Keratinocyte (primary cell): ENCODE results near the gene ATP6V0D1. TPM values are rescaled to one million over a fixed set of nuclear protein-coding genes. Genes with fewer than 3 reads are reported as not detected.

ENCODE experiments used
- DNase-seq: peaks from one replicate; pipeline ENCODE4 v3.0.0-alpha.2; 2011; ENCODE audit warnings: low read depth, missing footprints, low spot score
- FAIRE-seq: peaks from 2 replicates; lab custom pipeline; 2011; peaks lifted over from hg19 to GRCh38; lab: Jason Lieb, UNC
- H2AFZ ChIP-seq: 2 replicates; pipeline ENCODE4 v1.6.0; 2012; ENCODE audit warnings: low read length, control low read depth, inconsistent platforms; ENCODE audit not compliant: control insufficient read depth
- H3K27ac ChIP-seq: 2 replicates; pipeline ENCODE4 v1.5.1; 2011; ENCODE audit warnings: low read length; ENCODE audit not compliant: control insufficient read depth, insufficient read depth
- H3K27me3 ChIP-seq: 3 replicates; pipeline ENCODE4 v1.6.0; 2011; ENCODE audit warnings: low read length; ENCODE audit not compliant: control insufficient read depth, insufficient read depth; ENCODE audit errors: extremely low read depth
- H3K36me3 ChIP-seq, 2 experiments: 2 replicates in 1 of 2; 3 replicates in 1 of 2; pipeline ENCODE4 v1.5.1; 2011; ENCODE audit warnings: low read length in 2 of 2, mild to moderate bottlenecking in 1 of 2; ENCODE audit not compliant: control insufficient read depth in 2 of 2, insufficient read depth in 2 of 2; ENCODE audit errors: extremely low read depth in 1 of 2
- H3K4me1 ChIP-seq: 3 replicates; pipeline ENCODE4 v1.5.1; 2011; ENCODE audit warnings: low read length; ENCODE audit not compliant: control insufficient read depth, insufficient read depth; ENCODE audit errors: extremely low read depth
- H3K4me2 ChIP-seq: 3 replicates; pipeline ENCODE4 v1.6.0; 2011; ENCODE audit warnings: low read depth, low read length; ENCODE audit not compliant: control insufficient read depth, insufficient read depth; ENCODE audit errors: extremely low read depth
- H3K4me3 ChIP-seq, 3 experiments: fragments of 200-600 bp in 1 of 3; sonication (generic) in 1 of 3; 2 replicates in 2 of 3; 3 replicates in 1 of 3; pipeline ENCODE4 v1.5.1; 2011 to 2016; ENCODE audit warnings: low read length in 3 of 3, mild to moderate bottlenecking in 3 of 3, control low read depth in 2 of 3, inconsistent platforms in 1 of 3, low read depth in 1 of 3, mixed read lengths in 1 of 3, mixed run types in 1 of 3, moderate library complexity in 1 of 3; ENCODE audit not compliant: control insufficient read depth in 2 of 3, insufficient read depth in 2 of 3; ENCODE audit errors: extremely low read depth in 1 of 3
- H3K79me2 ChIP-seq: 2 replicates; pipeline ENCODE4 v1.6.0; 2012; ENCODE audit warnings: low read length; ENCODE audit not compliant: control insufficient read depth, insufficient read depth
- H3K9ac ChIP-seq: 3 replicates; pipeline ENCODE4 v1.6.0; 2011; ENCODE audit warnings: low read length; ENCODE audit not compliant: control insufficient read depth, insufficient read depth; ENCODE audit errors: extremely low read depth
- H3K9me1 ChIP-seq: 3 replicates; pipeline ENCODE4 v1.6.0; 2011; ENCODE audit warnings: low read length; ENCODE audit not compliant: control insufficient read depth, insufficient read depth; ENCODE audit errors: extremely low read depth
- H3K9me3 ChIP-seq: 2 replicates; pipeline ENCODE4 v1.5.1; 2012; ENCODE audit warnings: low read depth, low read length; ENCODE audit not compliant: control insufficient read depth
- H4K20me1 ChIP-seq: 3 replicates; pipeline ENCODE4 v1.6.0; 2011; ENCODE audit warnings: low read length; ENCODE audit not compliant: control insufficient read depth, insufficient read depth; ENCODE audit errors: extremely low read depth
- CTCF ChIP-seq, 3 experiments: IDR thresholded peaks in 1 of 3; conservative IDR thresholded peaks in 1 of 3; optimal IDR thresholded peaks in 1 of 3; 2 replicates in 2 of 3; 3 replicates in 1 of 3; pipeline versions ENCODE3 to v1.5.1; 2011; ENCODE audit warnings: low read length in 3 of 3, mild to moderate bottlenecking in 3 of 3, moderate library complexity in 2 of 3, control low read depth in 1 of 3, inconsistent platforms in 1 of 3; ENCODE audit not compliant: insufficient read depth in 2 of 3; ENCODE audit errors: extremely low read depth in 1 of 3
- EZH2 ChIP-seq: IDR thresholded peaks from one replicate; pipeline ENCODE4 v1.6.1; 2012; ENCODE audit warnings: inconsistent platforms, mild to moderate bottlenecking, low read length, moderate library complexity
- dilution Hi-C: fragments of 300-500 bp; cut with MboI; formaldehyde crosslinking; loops from one replicate; pipeline ENCODE4 v1.7.0; 2020; ENCODE audit warnings: low sequenced_read_pairs; ENCODE audit not compliant: extremely low pct_ligation_motif_present
- polyA plus RNA-seq, 5 experiments: library from polyadenylated mRNA; depleted of rRNA in 3 of 5; stranded (reverse) in 3 of 5; stranded (forward) in 1 of 5; unstranded in 1 of 5; fragments of >200 nt; gene quantifications; 1 replicate in 1 of 5; 2 replicates in 3 of 5; 3 replicates in 1 of 5; pipeline versions ENCODE4 v1.2.1 to v1.2.3, GENCODE V29; 2011 to 2012; ENCODE audit warnings: missing spikeins in 2 of 5, low read depth in 1 of 5, low replicate concordance in 1 of 5

The ATP6V0D1 gene
- polyA plus RNA-seq, 1 donor (not counting 4 experiments of a cell fraction or from before 2014, with no cell fraction given), result 97.1 TPM

- Histone ChIP-seq H3K27ac (no peak overlapping the region), H3K79me2 (no peaks in the 10 kb centered on the region), H2AFZ (no peak overlapping the region), H4K20me1 (peaks cover 3% of the 10 kb centered on the region), H3K9me1 (no peaks in the 10 kb centered on the region), H3K4me2 (no peak overlapping the region), H3K4me3 (no peak overlapping the region), H3K36me3 (peaks cover 11 to 25% of the 10 kb centered on the region in 2 experiments), H3K4me1 (no peaks in the 10 kb centered on the region), H3K9ac (no peak overlapping the region), H3K27me3 (no peaks in the 10 kb centered on the region), H3K9me3 (no peaks in the 10 kb centered on the region)
- FAIRE-seq (no peak), DNase-seq (no peak)
- no peak for TF ChIP-seq CTCF (optimal IDR thresholded peaks at IDR 0.05 in 1 of 3, IDR thresholded peaks at IDR 0.05 in 1 of 3, conservative IDR thresholded peaks at IDR 0.05 in 1 of 3; ENCODE audit: extremely low read depth in 1 of 3, insufficient read depth in 2 of 3, low read length in 3 of 3)
- TF ChIP-seq EZH2, result no peak
- dilution Hi-C loops, result no loop called here
These were observed 42.7 kb downstream of the ATP6V0D1 start for GRCh38 chr16:67438098-67438791.

DNA sequence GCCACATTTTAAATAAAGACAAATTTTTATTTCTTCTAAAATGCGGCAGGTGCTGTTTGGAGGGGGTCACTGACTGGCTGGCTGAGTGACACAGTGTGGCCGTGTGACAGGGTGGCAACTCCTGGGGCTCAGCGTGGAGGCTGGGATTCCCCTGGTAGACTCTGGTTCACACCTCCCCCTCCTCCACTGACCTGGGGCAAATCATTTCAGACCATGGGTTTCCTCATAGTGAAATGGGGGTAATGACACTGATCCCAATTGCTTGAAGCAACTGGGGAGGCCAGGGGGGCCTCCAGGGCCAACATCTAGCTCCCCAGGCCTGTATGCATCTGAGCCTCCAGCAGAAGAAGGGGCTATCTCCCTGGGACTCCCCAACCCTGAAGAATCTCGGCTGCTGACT is 43.4 kb downstream of the ATP6V0D1 start:
- no peaks in the 10 kb centered on the region for H3K4me1 ChIP-seq
- peaks cover 7 to 23% of the 10 kb centered on the region in 2 experiments for H3K36me3 ChIP-seq

More for the DNA sequence above, 43.4 kb downstream of the ATP6V0D1 start:
- no peak overlapping the region for H3K4me2 ChIP-seq
- dilution Hi-C loops, result no loop called here
- TF ChIP-seq CTCF (optimal IDR thresholded peaks at IDR 0.05 in 1 of 3, IDR thresholded peaks at IDR 0.05 in 1 of 3, conservative IDR thresholded peaks at IDR 0.05 in 1 of 3; ENCODE audit: extremely low read depth in 1 of 3, insufficient read depth in 2 of 3, low read length in 3 of 3) (no peak), EZH2 (no peak)
- no peak overlapping the region for H3K9ac ChIP-seq
- H3K9me3 ChIP-seq, result no peaks in the 10 kb centered on the region
- H2AFZ ChIP-seq, result no peak overlapping the region
- DNase-seq (no peak), FAIRE-seq (no peak)
- no peak overlapping the region for H3K27ac ChIP-seq
- H4K20me1 ChIP-seq, result peaks cover 3% of the 10 kb centered on the region
- no peaks in the 10 kb centered on the region for H3K9me1 ChIP-seq
- no peaks in the 10 kb centered on the region for H3K27me3 ChIP-seq
- no peak overlapping the region for H3K4me3 ChIP-seq
- H3K79me2 ChIP-seq, result no peaks in the 10 kb centered on the region
